CD1c-positive myeloid dendritic cell (primary cell): Measurements from ENCODE around the gene TOMM20.
A peak's percentile ranks its signal among the peaks of the same experiment; 100 is the strongest.
"Not testable (repeated sequence)": the region's sequence is repeated elsewhere in the genome, so short reads cannot be mapped to it uniquely, and the experiment has no call there.

Source experiments
- DNase-seq: peaks from one replicate; pipeline ENCODE4 v3.0.0-alpha.2; 2016; ENCODE audit errors: extremely low spot score

TOMM20 gene

DNA sequence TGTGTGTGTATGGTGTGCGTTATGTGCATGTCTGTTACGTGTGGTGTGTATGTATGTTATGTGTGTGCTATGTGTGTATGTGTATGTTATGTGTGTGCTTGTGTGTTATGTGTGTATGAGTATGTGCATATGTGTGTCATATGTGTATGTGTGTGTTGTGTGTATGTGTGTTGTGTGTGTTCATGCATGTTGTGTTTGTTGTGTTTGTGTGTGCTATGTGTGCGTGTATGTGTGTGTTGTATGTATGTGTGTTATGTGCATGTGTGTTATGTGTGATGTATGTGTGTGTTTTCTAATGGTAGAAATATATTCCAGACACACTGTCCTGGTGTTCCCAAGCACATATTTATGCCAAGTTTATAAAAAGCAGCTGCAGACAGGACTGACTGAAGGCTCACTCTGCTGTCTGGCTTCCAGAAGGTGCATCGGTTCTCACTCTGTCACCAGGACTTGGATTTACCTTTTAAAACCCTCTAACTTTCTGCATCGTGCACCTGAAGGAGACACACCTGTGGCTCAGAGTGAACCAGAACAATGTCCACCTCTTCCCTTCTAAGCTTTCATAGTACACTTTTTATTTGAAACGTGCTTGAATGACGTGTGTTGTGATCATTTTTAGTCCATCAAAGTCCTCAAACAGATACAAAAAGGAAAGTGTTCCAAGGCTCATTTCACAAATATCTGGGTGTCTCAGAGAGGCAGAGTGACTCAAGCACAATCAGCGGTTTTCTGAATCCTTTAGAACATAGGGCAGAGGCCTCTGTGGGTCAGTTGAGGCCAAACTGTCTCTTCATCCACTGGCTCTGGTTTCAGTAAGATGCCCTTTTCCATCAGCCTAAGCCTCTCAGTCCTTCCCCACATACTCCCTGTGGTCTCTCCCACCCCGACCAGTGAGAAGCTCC, 49.9 kb downstream of the TOMM20 start:
- no peak for DNase-seq

DNA sequence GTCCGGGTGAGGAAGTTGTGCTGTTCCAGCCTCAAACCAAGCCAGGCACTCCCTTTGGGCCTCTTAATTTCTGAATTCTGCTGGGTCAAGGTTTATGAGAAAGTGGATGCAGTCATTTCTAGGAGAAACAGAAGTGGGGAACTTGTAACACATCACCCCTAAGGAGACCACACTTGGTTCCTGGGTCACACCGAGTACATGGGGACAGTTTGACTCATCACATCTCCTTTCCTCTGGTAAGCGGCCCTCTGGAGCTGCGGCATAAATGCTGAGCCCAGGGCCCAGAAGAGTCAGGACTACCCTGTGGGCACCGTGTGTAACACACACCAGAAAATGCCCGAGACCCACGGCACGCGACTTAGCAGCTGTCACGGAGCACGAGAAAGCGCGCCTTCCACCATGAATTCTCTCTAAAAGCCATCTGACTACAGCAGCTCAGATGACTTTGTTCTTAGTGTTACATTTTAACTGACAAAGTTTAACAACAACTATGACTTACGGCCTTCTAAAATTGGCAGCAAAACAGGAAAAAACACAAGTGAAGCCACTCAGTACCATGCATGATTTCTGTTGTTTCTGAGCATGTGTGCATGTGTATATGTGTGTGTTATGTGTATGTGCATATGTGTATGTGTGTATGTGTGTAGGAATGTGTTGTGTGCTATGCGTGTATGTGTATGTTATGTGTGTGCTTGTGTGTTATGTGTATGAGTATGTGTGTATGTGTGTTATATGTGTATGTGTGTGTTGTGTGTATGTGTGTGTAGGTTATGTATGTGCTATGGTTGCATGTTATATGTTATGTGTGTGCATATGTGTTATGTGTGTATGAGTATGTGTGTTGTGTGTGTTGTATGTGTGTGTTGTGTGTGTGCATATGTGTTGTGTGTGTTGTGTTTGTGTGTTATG, 50.8 kb downstream of the TOMM20 start:
- DNase-seq, result peak; percentile 92

DNA sequence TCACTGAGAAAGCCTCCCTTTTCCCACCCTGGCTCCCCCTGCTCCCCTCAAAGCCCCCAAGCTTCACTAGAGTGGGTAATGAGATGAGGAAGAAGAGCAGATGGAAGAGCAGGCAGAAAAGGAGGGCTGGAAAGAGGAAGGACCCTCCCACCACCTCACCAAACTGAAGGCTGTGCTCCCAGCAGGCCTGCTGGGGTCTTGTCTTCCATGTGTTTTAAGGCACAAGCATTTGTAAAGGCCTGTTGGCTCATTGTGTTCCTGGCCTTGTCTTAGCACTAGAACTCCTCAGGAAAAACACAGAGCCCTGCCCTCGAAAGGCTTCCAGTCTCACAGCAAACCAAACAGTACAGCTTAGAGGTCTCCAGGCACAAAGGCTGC, 51.5 kb downstream of the TOMM20 start:
- no peak for DNase-seq

DNA sequence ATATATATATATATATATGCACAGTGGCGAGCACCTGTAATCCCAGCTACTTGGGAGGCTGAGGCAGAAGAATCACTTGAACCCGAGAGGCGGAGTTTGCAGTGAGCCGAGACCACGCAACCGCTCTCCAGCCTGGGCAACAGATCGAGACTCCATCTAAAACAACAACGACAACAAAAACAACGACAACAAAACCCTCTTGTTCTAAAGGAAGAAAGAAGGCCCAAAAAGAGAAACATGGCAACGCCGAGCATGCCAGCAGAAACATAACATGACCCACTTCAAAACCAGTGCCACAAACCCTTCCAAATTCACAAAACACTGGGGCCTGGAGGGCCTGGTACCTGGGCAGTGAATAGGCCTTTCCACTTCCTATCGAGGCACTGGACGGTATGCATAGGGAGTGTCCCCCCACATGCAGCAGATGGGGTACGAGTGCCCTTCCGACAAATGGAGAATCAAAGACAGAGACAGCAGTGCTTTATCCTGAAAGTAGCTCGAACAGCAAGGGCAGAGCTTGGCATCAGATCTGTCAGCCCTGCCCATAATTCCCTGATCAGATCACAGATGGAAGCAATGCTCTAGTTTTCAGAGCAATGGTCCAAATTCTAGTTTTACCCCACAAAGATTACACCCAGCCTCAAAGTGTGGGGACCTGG, 52.0 kb downstream of the TOMM20 start:
- no peak for DNase-seq

DNA sequence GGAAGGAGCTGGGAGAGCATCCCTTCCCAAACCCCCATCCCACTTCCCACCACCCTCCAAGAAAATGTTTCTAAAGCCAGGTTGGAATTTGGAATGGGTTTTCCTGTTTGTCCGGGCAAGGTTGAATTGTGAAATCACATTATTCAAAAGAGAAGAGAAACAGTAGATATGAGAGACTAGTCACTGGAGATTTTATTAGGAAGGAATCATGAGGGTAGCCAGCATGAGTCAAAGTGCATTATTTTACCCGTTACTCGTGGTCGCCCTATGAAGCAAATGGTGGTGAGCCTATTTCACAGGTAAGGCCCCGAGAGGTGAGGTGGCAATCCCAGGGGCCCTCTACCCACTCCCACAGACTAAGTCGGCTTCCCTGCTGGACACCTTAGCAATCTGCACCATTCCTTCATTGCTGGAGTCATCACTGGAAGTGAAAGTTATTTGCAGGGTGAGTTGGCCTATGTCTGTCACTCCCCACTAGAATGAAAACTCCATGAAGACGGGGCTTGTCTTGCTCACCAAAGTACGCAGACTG, 52.8 kb downstream of the TOMM20 start:
- DNase-seq, result peak; percentile 68

DNA sequence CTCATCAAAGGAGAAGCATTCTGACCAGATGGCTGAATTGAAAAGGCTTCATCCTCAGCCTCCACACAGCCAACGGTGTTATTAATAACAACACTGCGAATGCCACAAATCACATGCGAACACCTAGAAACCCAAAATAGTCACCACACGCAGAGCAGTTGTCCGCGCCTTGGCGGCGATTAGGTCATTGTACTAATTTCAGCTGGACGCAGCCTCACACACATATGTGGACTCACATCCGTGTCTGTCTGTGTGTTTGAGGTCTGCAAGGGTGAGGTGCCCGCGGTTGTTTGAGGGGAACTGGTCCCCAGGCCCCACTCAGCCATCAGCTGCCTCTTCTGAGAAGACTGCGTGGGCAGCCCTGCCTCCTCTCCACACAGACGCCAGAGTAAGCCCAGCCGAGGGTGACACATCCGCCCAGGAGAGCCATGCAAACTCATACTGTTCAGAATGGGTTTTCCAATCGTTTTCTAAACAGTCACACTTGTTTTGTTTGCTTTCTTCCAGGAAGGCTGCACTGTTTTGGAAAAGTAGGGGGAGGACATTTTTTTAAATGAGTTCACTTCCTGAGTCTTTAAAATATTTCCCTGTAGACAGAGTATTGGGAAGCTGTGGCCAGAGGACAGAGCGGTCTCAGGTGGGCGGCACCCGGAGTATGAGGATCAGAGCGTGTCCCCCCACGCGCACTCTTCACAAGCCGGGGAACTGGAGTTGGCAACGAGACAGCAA, 53.4 kb downstream of the TOMM20 start:
- peak; percentile 96 for DNase-seq

DNA sequence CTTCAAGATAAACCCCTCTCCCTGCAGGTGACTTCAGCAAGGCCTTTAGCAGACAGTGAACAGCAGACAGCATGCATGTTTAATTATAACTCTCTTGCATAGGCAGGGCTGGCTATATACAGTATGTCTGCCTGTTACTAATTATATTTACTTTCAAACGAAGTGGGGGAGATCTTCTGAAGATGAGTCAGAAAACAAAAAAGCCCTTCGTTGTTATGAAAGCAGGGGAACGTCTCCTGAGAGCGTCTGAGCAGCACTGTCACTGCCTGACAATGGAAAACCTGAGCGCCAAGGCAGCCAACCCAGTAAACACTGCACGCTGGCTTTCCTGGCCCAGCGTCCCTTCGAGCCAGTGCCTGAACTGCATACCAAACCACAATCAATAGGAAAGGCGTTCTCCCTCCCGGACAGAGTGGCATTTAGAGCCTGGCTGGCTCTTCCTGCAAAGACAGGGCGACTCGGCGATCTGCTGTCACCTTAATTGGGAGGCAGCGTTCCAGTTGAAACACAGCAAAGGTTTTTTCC, 54.1 kb downstream of the TOMM20 start:
- peak; percentile 74 for DNase-seq

DNA sequence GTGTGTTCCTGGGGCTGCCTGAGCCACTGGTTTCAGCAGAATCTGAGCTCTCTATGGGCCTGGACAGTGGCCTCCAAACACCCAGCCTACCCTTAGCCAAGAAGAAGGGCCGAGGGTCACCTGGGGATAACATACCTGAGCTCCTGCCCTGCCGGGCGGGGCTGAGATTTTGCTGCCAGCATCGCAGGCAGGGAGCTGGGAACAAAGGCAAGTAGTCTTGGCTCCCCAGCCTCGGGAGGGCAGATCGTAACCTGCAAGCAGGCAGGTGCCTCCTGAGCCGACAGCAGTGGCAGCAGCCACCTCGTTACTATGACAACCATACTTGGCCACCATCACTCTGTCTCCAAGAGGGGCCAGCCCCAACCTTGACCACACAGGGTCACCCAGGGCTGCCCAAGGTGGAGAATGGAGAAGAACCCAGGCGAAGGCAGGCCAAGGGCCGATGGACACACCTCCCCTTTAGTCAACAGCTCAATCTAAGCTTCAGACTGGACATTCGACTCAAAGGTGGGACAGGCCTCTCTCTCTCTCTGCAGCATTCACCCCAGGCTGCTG, 54.6 kb downstream of the TOMM20 start:
- no peak for DNase-seq

DNA sequence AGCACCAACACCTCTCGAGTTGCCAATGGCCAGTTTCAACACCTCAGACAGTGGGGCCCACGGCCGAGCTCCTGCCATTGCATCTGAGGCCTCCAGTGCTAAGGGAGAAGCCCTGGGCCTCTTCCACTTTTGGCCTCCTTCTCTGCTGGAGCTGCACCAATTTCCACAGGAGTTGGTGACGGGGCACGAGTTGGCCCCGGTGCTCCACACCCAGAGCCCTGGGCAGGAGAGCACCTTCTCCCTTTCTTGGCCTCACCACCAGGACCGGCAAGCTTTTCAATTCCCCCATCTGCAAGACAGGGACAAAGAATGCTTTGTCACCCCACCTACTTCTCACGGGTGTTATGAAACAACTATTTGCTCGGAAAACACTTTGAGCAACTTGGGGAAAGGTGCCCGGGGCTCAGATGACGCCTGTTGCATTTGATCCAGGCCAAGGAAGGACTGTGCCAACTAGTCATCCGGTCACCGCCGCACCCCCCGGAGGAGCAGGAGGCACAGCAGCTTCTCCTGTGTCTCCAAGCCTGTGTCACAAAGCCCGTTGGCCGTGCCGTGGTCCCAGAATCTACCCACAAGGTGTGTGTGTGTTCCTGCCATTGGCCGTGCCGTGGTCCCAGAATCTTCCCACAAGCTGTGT, 55.2 kb downstream of the TOMM20 start:
- peak; percentile 85 for DNase-seq

DNA sequence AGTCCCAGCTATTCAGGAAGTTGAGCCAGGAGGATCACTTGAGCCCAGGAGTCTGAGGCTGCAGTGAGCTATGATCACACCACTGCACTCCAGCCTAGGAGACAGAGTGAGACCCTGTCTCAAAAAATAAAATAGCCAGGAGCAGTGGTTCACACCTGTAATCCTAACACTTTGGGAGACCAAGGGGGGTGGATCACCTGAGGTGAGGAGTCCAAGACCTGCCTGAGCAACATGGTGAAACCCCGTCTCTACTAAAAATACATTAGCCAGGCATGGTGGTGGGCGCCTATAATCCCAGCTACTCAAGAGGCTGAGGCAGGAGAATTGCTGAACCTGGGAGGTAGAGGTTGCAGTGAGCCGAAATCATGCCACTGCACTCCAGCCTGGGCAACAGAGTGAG, 56.1 kb downstream of the TOMM20 start:
- DNase-seq, result not testable (repeated sequence)

DNA sequence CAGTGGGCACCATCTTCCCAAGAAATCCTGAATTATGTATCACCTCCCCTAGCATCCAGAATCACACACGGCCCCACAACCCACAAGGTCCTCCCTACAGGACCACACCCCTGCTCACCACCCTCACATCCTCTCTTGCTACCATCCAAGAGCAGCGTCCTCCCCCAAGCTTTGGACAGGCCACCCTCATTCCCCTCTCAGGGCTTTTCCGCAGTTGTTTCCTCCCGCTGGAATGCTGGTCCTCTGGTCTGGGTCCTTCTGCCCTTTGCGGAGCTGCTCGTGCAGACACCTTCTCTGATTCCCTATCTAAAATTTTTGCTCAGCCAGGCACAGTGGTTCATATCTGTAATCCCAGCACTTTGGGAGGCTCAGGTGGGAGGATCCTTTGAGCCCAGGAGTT, 56.5 kb downstream of the TOMM20 start:
- DNase-seq, result no peak

DNA sequence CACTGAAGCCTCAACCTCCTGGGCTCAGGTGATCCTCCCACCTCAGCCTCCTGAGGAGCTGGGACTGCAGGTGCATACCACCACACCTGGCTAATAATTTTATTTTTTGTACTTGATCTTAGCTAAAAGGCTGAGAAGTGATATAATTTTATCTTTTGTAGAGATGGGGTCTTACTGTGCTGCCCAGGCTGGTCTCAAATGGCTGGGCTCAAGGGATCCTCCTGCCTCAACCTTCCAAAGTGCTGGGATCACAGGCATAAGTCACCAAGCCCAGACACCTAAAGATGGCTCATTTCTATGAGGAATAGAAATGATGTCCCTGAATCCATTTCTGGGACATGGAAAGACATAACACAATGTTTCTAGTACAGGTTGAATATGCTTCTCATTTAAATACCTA, 57.8 kb downstream of the TOMM20 start:
- DNase-seq, result no peak

DNA sequence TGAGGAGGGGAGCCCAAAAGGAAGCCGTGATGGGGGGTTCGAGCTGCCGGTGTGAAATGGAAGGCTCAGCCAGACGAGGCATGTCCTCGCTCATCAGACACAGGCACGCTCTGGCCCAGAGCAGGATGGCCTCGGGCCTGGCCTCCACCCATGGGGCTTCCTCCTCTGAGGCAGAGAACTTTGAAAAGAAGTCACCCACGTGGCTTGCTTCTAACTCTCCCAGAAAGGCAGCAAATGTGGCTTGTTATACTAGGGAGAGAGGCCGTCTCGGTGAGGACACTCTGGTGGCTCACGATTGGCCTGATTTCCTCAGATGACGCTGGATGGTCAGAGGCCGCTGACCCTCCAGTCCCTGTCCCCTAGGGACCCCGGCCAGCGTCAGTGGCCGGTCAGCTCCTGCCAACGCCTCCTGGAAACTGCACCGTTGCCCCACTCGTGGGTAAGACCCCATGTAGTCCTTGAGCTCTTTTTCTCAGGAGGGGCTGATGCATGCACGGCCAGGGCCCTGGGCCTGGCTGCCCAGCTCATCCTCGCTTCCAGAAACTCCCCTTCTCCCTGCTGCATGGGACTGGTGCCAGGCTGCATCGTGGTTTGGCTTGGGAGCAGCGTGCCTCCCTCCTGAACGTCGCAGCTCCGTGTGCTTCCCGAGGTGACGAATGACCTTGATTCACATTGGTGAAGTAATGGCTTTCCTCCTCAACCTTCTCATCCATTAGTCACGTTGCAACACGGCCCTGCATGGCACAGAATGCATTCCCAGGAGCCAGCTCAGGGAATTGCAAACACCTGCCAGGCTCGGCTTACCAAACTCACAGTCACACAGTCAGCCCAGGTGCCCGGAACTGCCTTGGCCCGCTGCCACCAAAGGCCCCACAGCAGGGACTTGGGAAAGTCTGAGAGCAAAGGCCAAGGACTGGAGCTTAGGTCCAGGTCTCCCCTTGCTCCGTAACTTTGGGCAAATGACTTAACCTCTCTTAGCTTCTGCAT, 58.8 kb downstream of the TOMM20 start:
- DNase-seq, result no peak

DNA sequence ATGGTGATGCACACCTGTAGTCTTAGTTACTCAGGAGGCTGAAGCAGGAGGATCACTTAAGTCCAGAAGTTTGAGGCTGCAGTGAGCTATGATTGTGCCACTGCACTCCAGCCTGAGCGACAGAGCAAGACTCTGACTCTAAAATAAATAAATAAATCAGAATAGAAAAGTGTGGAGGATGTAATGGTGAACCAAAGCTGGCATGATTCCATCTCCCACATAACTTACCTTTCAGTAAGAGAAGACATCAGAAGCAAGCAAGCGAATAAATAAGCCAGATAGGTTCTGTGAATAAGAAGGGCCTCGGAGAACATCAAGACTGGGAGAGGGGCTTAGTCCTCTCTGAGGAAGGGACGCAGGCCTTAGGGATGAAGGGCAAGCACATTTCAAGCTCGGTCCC, 59.5 kb downstream of the TOMM20 start:
- no peak for DNase-seq

DNA sequence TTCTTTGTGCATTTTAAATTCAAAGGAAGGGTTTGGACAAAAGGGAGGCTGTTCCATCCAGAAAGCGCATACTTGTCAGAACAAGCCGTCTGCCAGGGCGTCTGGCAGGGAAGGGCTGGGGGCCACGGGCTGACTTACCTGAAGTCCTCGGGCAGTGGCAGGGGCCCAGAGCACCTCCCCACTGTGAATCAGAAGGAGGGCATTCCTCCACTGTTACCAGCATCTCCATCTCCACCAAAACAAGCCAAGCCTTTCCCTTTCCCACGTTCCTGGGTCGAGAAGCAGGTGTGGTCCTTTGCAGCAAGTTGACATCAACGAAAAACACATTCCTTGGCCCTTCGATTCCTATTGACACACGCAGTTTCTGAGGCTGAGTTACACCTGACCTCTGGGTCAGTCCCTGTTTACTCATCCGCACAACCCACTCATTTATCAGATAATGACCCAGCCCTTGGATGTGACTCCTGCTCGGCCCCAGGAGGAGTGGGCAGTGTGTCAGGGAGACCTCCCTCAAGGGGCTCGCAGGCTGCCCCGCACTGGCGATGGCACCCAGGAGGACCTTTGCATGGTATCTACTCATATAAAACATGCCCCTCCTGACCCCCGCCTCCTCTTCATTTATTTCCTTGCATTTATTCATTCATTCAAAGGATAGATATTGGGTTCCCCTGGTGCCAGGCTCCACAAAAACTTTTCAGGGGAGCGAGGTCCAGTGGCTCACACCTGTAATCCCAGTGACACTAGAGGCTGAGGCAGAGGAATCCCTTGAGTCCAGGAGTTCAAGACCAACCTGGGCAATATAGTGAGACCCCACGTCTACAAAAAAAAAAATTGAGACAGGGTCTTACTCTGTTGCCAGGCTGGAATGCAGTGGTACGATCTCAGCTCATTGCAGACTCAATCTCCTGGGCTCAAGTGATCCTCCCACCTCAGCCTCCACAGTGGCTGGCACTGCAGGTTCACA, 60.2 kb downstream of the TOMM20 start:
- DNase-seq, result peak; percentile 28

DNA sequence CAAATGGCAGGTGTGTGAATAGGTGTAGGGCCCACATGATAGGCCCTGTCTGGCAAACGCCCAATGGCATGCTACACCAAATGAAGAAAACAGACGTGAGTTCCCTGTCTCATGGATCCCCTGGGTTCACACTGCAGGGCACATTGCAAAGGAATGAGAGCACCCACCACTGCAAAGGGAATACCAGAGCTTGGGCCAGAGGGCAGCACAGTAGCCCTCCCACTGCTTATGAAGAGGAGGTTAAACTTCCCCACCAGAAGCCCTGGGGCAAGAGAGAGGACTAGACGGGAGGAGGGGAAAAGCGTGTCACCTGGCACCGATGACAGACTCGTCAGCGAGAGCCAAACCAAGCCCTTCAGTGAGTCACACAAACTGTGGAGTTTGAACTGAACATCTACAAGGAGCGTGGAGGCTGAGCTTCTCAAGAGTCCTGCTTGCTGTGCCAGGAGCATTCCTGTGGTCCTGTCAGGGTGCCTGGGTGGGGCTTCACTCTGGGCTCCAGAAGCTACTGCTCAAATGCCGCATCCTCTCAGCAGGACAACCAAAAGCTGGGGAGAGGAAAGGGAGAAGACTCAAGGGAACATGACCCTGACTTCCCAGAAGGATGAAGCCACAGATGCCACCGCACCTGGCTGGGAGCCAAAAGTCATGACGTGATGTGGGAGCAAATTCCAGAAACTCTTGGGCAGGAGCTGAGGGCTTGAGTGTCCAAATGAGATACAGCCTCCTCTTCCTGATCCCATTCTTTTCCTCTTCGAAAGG, 61.1 kb downstream of the TOMM20 start:
- peak; percentile 77 for DNase-seq
